GM19193 (cell line): Measurements from ENCODE around the gene HKDC1.

ENCODE experiments used
- POLR2A ChIP-seq: IDR thresholded peaks from 4 replicates; pipeline ENCODE4 v1.6.1; 2011; ENCODE audit not compliant: insufficient read depth, insufficient read length; ENCODE audit errors: extremely low read depth

The HKDC1 gene

GRCh38 chr10:69225681-69226080 is 5.5 kb downstream of the HKDC1 start:
- TF ChIP-seq POLR2A = no peak

GRCh38 chr10:69226919-69227450 is 6.9 kb downstream of the HKDC1 start:
- TF ChIP-seq POLR2A = no peak

- TF ChIP-seq POLR2A = no peak
Observed at GRCh38 chr10:69228151-69228550, 8.0 kb downstream of the HKDC1 start.

GRCh38 chr10:69229616-69229916 is 9.4 kb downstream of the HKDC1 start:
- TF ChIP-seq POLR2A = no peak

GRCh38 chr10:69230128-69230527 is 10.0 kb downstream of the HKDC1 start:
- TF ChIP-seq POLR2A = no peak

GRCh38 chr10:69232252-69232651 is 12.1 kb downstream of the HKDC1 start:
- TF ChIP-seq POLR2A = no peak

GRCh38 chr10:69232736-69233480 is 12.8 kb downstream of the HKDC1 start:
- TF ChIP-seq POLR2A = no peak

- no peak for TF ChIP-seq POLR2A
Observed at GRCh38 chr10:69234447-69234846, 14.3 kb downstream of the HKDC1 start.

- no peak for TF ChIP-seq POLR2A
Observed at GRCh38 chr10:69237528-69238159, 17.5 kb downstream of the HKDC1 start.

GRCh38 chr10:69239136-69239535 is 19.0 kb downstream of the HKDC1 start:
- no peak for TF ChIP-seq POLR2A

- no peak for TF ChIP-seq POLR2A
Observed at GRCh38 chr10:69239816-69240434, 19.8 kb downstream of the HKDC1 start.

- no peak for TF ChIP-seq POLR2A
Observed at GRCh38 chr10:69240455-69240854, 20.3 kb downstream of the HKDC1 start.

GRCh38 chr10:69241575-69241974 is 21.4 kb downstream of the HKDC1 start:
- TF ChIP-seq POLR2A = no peak

- no peak for TF ChIP-seq POLR2A
Observed at GRCh38 chr10:69242040-69242851, 22.1 kb downstream of the HKDC1 start.

- no peak for TF ChIP-seq POLR2A
Observed at GRCh38 chr10:69242852-69243212, 22.7 kb downstream of the HKDC1 start.
